Small intestine (tissue), 16 donors: ENCODE results near the gene FOXRED2. TPM values are rescaled to one million over a fixed set of nuclear protein-coding genes. Genes with fewer than 3 reads are reported as not detected.
A peak's percentile ranks its signal among the peaks of the same experiment; 100 is the strongest.

ENCODE experiments used
- DNase-seq, 2 donors: peaks; one replicate each; pipeline versions ENCODE4 v3.0.0 to v3.0.0-alpha.2; 2013
- FAIRE-seq: peaks from 2 replicates; lab custom pipeline; 2012; peaks lifted over from hg19 to GRCh38; lab: Jason Lieb, UNC
- H3K27ac ChIP-seq, 3 donors: one replicate each; pipeline ENCODE4 v1.5.1; 2013; ENCODE audit warnings: low read length in 2 of 3, mild to moderate bottlenecking in 2 of 3, control low read depth in 1 of 3, inconsistent platforms in 1 of 3, low read depth in 1 of 3, moderate library complexity in 1 of 3
- H3K27me3 ChIP-seq, 3 donors: one replicate each; pipeline ENCODE4 v1.6.1; 2013; ENCODE audit warnings: low read length in 3 of 3, inconsistent platforms in 1 of 3; ENCODE audit not compliant: control insufficient read depth in 3 of 3, insufficient read depth in 3 of 3
- H3K36me3 ChIP-seq, 3 donors: one replicate each; pipeline ENCODE4 v1.6.1; 2013; ENCODE audit warnings: low read length in 3 of 3, inconsistent platforms in 1 of 3, low read depth in 1 of 3, mild to moderate bottlenecking in 1 of 3, moderate library complexity in 1 of 3; ENCODE audit not compliant: control insufficient read depth in 3 of 3, insufficient read depth in 2 of 3
- H3K4me1 ChIP-seq, 3 donors: one replicate each; pipeline ENCODE4 v1.6.1; 2013; ENCODE audit warnings: low read length in 2 of 3, inconsistent platforms in 1 of 3, low read depth in 1 of 3, mild to moderate bottlenecking in 1 of 3, moderate library complexity in 1 of 3; ENCODE audit not compliant: control insufficient read depth in 3 of 3, insufficient read depth in 2 of 3
- H3K4me3 ChIP-seq, 3 donors: one replicate each; pipeline ENCODE4 v1.5.1; 2013; ENCODE audit warnings: low read length in 3 of 3, control low read depth in 1 of 3, inconsistent platforms in 1 of 3, low read depth in 1 of 3, mild to moderate bottlenecking in 1 of 3, moderate library complexity in 1 of 3
- H3K9me3 ChIP-seq, 2 donors: one replicate each; pipeline ENCODE4 v1.6.1; 2013; ENCODE audit warnings: low read depth in 1 of 2, low read length in 1 of 2; ENCODE audit not compliant: control insufficient read depth in 2 of 2, insufficient read depth in 1 of 2
- WGBS, 3 donors: extraction: QIAGEN DNeasy Blood & Tissue Kit; methylation state at CpG; one replicate each; pipeline ENCODE4 v1.1.7; 2013; 5-methylcytosine and 5-hydroxymethylcytosine counted together
- long read RNA-seq, 10 donors: transcript quantifications; one replicate each; lab custom pipeline, GENCODE V29; 2026
- polyA plus RNA-seq, 4 donors: library from polyadenylated mRNA; stranded (reverse) in 3 of 4; unstranded in 1 of 4; fragments of 200-250 nt in 3 of 4; fragments of 120-200 nt in 1 of 4; gene quantifications; one replicate each; pipeline versions ENCODE4 v1.2.1 to v1.2.3, GENCODE V29; 2013
- donor health status: healthy with polysubstance abuse.
- donor health status: control.
- donor health status: control.
- donor health status: Bipolar disorder and iron deficiency.
- donor health status: healthy.

FOXRED2 gene
- polyA plus RNA-seq = 10 to 100 TPM in 1 of 4 donors, 1 to 10 TPM in 1, under 1 TPM in 2; 0.67 to 14.2 (median 3.1) TPM
- long read RNA-seq, donor 1, full-length matches to known transcripts = 3 of 11 reads
- long read RNA-seq, donor 1, partial matches to known transcripts = 8 of 11 reads
- long read RNA-seq, donor 1, other reads (novel, unspliced or antisense) = 0 of 11 reads
- long read RNA-seq, donor 2 = 0 reads
- long read RNA-seq, donor 3 = 0 reads
- long read RNA-seq, donor 4 = 0 reads
- long read RNA-seq, donor 5, partial matches to known transcripts = 0 of 1 reads
- long read RNA-seq, donor 5, other reads (novel, unspliced or antisense) = 0 of 1 reads
- long read RNA-seq, donor 6, partial matches to known transcripts = 0 of 2 reads
- long read RNA-seq, donor 6, other reads (novel, unspliced or antisense) = 0 of 2 reads
- long read RNA-seq, donor 7, partial matches to known transcripts = 0 of 3 reads
- long read RNA-seq, donor 7, other reads (novel, unspliced or antisense) = 0 of 3 reads
- long read RNA-seq, donor 8, partial matches to known transcripts = 0 of 1 reads
- long read RNA-seq, donor 8, other reads (novel, unspliced or antisense) = 0 of 1 reads
- long read RNA-seq, donor 9 = 0 reads
- long read RNA-seq, donor 10, partial matches to known transcripts = 0 of 2 reads
- long read RNA-seq, donor 10, other reads (novel, unspliced or antisense) = 0 of 2 reads

- peak within 1 kb of the TSS in 2 of 3 donors; percentile 57 to 59 for H3K27ac ChIP-seq
- FAIRE-seq (no peak), DNase-seq (peak; percentile 87 to 95)
- peak within 1 kb of the TSS; percentile 37 to 58 (median 45) for H3K4me3 ChIP-seq
- peaks cover 2 to 28% (median 6%) of the 10 kb centered on the region in 3 donors for H3K4me1 ChIP-seq
- H3K9me3 ChIP-seq = peaks cover 0 to 7% of the 10 kb centered on the region in 2 donors
- WGBS, 3 donors = 4 to 5% (median 5%) methylated on average over 46 to 75 of the region's 75 CpGs
- peaks cover 2 to 39% (median 2%) of the 10 kb centered on the region in 3 donors for H3K36me3 ChIP-seq
- H3K27me3 ChIP-seq = no peaks in the 10 kb centered on the region
Measured at GRCh38 chr22:36506637-36507517, at the start of gene FOXRED2. FOXRED2 (minus strand) TSS chr22:36507040; CDS start chr22:36506422, 618 bp downstream.

GRCh38 chr22:36554098-36554497, 47.3 kb upstream of the FOXRED2 start:
- FAIRE-seq = no peak
- Histone ChIP-seq H3K9me3 (no peaks in the 10 kb centered on the region), H3K27me3 (peaks cover 0 to 11% (median 0%) of the 10 kb centered on the region in 3 donors), H3K4me3 (no peak overlapping the region), H3K4me1 (no peaks in the 10 kb centered on the region), H3K36me3 (no peaks in the 10 kb centered on the region), H3K27ac (no peak overlapping the region)
- whole genome bisulfite sequencing, 3 donors = 47 to 52% (median 49%) methylated on average over 5 of the region's 5 CpGs
- DNase-seq = no peak

DNA sequence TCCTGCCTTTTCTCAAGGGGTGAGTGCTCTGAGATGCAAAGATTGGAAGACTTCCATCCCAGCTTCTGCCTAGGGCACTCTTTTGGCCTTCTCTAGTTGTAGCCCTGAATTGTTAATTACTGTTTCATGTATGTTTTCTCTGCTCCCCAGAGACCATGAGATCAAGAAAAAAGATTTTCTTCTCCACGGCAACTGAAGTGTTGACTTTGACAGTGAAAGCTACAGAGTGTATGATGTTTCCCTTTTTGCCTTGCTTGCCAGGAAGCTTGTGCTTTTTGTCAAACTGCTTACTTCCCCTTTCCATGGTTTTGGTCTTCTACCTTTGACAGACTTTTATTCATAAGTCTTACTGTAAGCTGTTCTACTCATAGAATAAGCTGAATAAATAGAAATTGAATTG, 45.4 kb upstream of the FOXRED2 start:
- 23 to 52% (median 45%) methylated on average over 1 of the region's 1 CpG for WGBS, 3 donors
- no peak for FAIRE-seq
- peaks cover 0 to 15% (median 2%) of the 10 kb centered on the region in 3 donors for H3K27me3 ChIP-seq
- no peaks in the 10 kb centered on the region for H3K36me3 ChIP-seq
- H3K9me3 ChIP-seq = no peaks in the 10 kb centered on the region
- no peak for DNase-seq
- H3K4me1 ChIP-seq = no peaks in the 10 kb centered on the region
- H3K27ac ChIP-seq = no peak overlapping the region
- H3K4me3 ChIP-seq = no peak overlapping the region

GRCh38 chr22:36550701-36551495, 44.1 kb upstream of the FOXRED2 start:
- Histone ChIP-seq H3K9me3 (no peaks in the 10 kb centered on the region), H3K4me3 (no peak overlapping the region), H3K27me3 (peaks cover 0 to 23% (median 2%) of the 10 kb centered on the region in 3 donors), H3K27ac (no peak overlapping the region), H3K36me3 (no peaks in the 10 kb centered on the region), H3K4me1 (no peaks in the 10 kb centered on the region)
- no peak for FAIRE-seq
- WGBS, 3 donors = 49 to 59% (median 56%) methylated on average over 13 of the region's 13 CpGs
- no peak for DNase-seq

GRCh38 chr22:36549033-36549432, 42.2 kb upstream of the FOXRED2 start:
- 52 to 56% (median 55%) methylated on average over 5 of the region's 5 CpGs for WGBS, 3 donors

GRCh38 chr22:36548606-36549005, 41.8 kb upstream of the FOXRED2 start:
- no peaks in the 10 kb centered on the region for H3K4me1 ChIP-seq
- no peak for DNase-seq
- WGBS, 3 donors = 42 to 55% (median 52%) methylated on average over 14 of the region's 14 CpGs
- no peaks in the 10 kb centered on the region for H3K9me3 ChIP-seq
- no peak for FAIRE-seq
- peaks cover 0 to 23% (median 4%) of the 10 kb centered on the region in 3 donors for H3K27me3 ChIP-seq
- H3K36me3 ChIP-seq = no peaks in the 10 kb centered on the region
- H3K4me3 ChIP-seq = no peak overlapping the region
- no peak overlapping the region for H3K27ac ChIP-seq

More at GRCh38 chr22:36549033-36549432, 42.2 kb upstream of the FOXRED2 start:
- Histone ChIP-seq H3K9me3 (no peaks in the 10 kb centered on the region), H3K4me3 (no peak overlapping the region), H3K36me3 (no peaks in the 10 kb centered on the region), H3K4me1 (no peaks in the 10 kb centered on the region), H3K27me3 (peaks cover 0 to 23% (median 4%) of the 10 kb centered on the region in 3 donors), H3K27ac (no peak overlapping the region)
- FAIRE-seq (no peak), DNase-seq (no peak)

DNA sequence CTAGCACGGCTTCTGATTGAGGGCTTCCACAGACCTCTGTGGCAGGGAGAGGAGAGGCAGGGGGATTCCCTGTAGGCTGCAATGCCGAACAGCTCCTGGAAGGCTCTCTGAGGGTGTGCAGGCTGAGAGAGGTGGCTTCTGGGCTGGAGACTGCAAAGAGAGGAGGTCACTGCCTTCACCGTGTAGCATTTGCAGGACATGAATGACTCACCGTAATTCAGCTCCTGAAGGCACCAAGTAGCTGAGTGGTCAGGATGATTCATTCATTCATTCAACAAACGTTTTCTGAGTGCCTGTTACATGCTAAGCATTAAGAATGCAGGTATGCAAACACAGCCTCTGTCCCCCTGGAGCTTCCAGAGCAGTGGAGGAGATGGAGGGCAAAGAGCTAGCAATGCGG, 40.1 kb upstream of the FOXRED2 start:
- H3K4me3 ChIP-seq = no peak overlapping the region
- FAIRE-seq (no peak), DNase-seq (no peak)
- H3K27me3 ChIP-seq = peaks cover 0 to 20% (median 4%) of the 10 kb centered on the region in 3 donors
- no peaks in the 10 kb centered on the region for H3K36me3 ChIP-seq
- no peaks in the 10 kb centered on the region for H3K4me1 ChIP-seq
- H3K9me3 ChIP-seq = no peaks in the 10 kb centered on the region
- WGBS, 3 donors = 37 to 55% (median 41%) methylated on average over 6 of the region's 6 CpGs
- H3K27ac ChIP-seq = no peak overlapping the region
